Nephron (organoid): ENCODE measurements around the gene CASKIN1.

Experiments
- H3K27ac Mint-ChIP-seq, 3 experiments: 2 replicates each; pipeline ENCODE4 v1.8.0; 2020; ENCODE audit warnings: mixed read lengths in 3 of 3, mild to moderate bottlenecking in 2 of 3, moderate library complexity in 1 of 3
- H3K27me3 Mint-ChIP-seq: 2 replicates; pipeline ENCODE4 v1.8.0; 2021; ENCODE audit warnings: low read depth, mild to moderate bottlenecking, moderate library complexity, mixed read lengths
- H3K36me3 Mint-ChIP-seq: 2 replicates; pipeline ENCODE4 v1.8.0; 2020; ENCODE audit warnings: low read depth, mixed read lengths
- H3K4me1 Mint-ChIP-seq: 2 replicates; pipeline ENCODE4 v1.8.0; 2020; ENCODE audit warnings: mixed read lengths
- H3K4me3 Mint-ChIP-seq, 3 experiments: 2 replicates each; pipeline ENCODE4 v1.8.0; 2020; ENCODE audit warnings: mild to moderate bottlenecking in 3 of 3, mixed read lengths in 3 of 3, moderate library complexity in 2 of 3
- H3K9me3 Mint-ChIP-seq: 2 replicates; pipeline ENCODE4 v1.8.0; 2020; ENCODE audit warnings: mixed read lengths
- CTCF ChIP-seq, 3 experiments: fragments of 200-600 bp; sonication (generic); IDR thresholded peaks; one replicate each; pipeline ENCODE4 v1.5.0; 2021; ENCODE audit warnings: antibody characterized with exemption in 3 of 3; ENCODE audit not compliant: unreplicated experiment in 3 of 3

The CASKIN1 gene

GRCh38 chr16:2170587-2171435, 25.6 kb downstream of the CASKIN1 start:
- peaks cover 14% of the 10 kb centered on the region for H3K36me3 Mint-ChIP-seq
- no peaks in the 10 kb centered on the region for H3K4me1 Mint-ChIP-seq
- no peak overlapping the region for H3K27ac Mint-ChIP-seq
- no peaks in the 10 kb centered on the region for H3K9me3 Mint-ChIP-seq
- H3K27me3 Mint-ChIP-seq, result no peaks in the 10 kb centered on the region
- no peak for TF ChIP-seq CTCF (IDR thresholded peaks at IDR 0.05; ENCODE audit: unreplicated experiment in 3 of 3)
- H3K4me3 Mint-ChIP-seq, result no peak overlapping the region

GRCh38 chr16:2170080-2170479, 26.3 kb downstream of the CASKIN1 start:
- no peak for TF ChIP-seq CTCF (IDR thresholded peaks at IDR 0.05; ENCODE audit: unreplicated experiment in 3 of 3)
- H3K4me3 Mint-ChIP-seq, result no peak overlapping the region
- H3K27me3 Mint-ChIP-seq, result no peaks in the 10 kb centered on the region
- H3K36me3 Mint-ChIP-seq, result peaks cover 12% of the 10 kb centered on the region
- no peaks in the 10 kb centered on the region for H3K4me1 Mint-ChIP-seq
- no peaks in the 10 kb centered on the region for H3K9me3 Mint-ChIP-seq
- H3K27ac Mint-ChIP-seq, result no peak overlapping the region

GRCh38 chr16:2167068-2167638, 29.3 kb downstream of the CASKIN1 start:
- H3K27ac Mint-ChIP-seq, result no peak overlapping the region
- H3K4me3 Mint-ChIP-seq, result no peak overlapping the region
- no peak for TF ChIP-seq CTCF (IDR thresholded peaks at IDR 0.05; ENCODE audit: unreplicated experiment in 3 of 3)
- no peaks in the 10 kb centered on the region for H3K4me1 Mint-ChIP-seq
- H3K27me3 Mint-ChIP-seq, result no peaks in the 10 kb centered on the region
- peaks cover 4% of the 10 kb centered on the region for H3K36me3 Mint-ChIP-seq
- no peaks in the 10 kb centered on the region for H3K9me3 Mint-ChIP-seq

GRCh38 chr16:2166263-2167067, 29.9 kb downstream of the CASKIN1 start:
- no peak overlapping the region for H3K27ac Mint-ChIP-seq
- no peak overlapping the region for H3K4me3 Mint-ChIP-seq
- H3K27me3 Mint-ChIP-seq, result no peaks in the 10 kb centered on the region
- H3K4me1 Mint-ChIP-seq, result no peaks in the 10 kb centered on the region
- H3K9me3 Mint-ChIP-seq, result no peaks in the 10 kb centered on the region
- peaks cover 4% of the 10 kb centered on the region for H3K36me3 Mint-ChIP-seq
- TF ChIP-seq CTCF (IDR thresholded peaks at IDR 0.05; ENCODE audit: unreplicated experiment in 3 of 3), result no peak

- Mint-ChIP-seq H3K4me1 (no peaks in the 10 kb centered on the region), H3K9me3 (no peaks in the 10 kb centered on the region), H3K27me3 (no peaks in the 10 kb centered on the region), H3K4me3 (no peak overlapping the region), H3K27ac (no peak overlapping the region), H3K36me3 (peaks cover 4% of the 10 kb centered on the region)
- no peak for TF ChIP-seq CTCF (IDR thresholded peaks at IDR 0.05; ENCODE audit: unreplicated experiment in 3 of 3)
Measured at GRCh38 chr16:2165861-2166260, 30.5 kb downstream of the CASKIN1 start.
